IPS-20b (cell line): ENCODE results near the gene CRYBG3.

Experiments used
- H3K27ac ChIP-seq: one replicate; pipeline ENCODE4 v1.5.1; 2013; ENCODE audit warnings: low read length
- H3K27me3 ChIP-seq: 2 replicates; pipeline ENCODE4 v1.6.1; 2013; ENCODE audit warnings: mild to moderate bottlenecking, low read length, inconsistent platforms; ENCODE audit not compliant: insufficient read depth
- H3K36me3 ChIP-seq: 2 replicates; pipeline ENCODE4 v1.6.1; 2013; ENCODE audit warnings: low read depth, mild to moderate bottlenecking, inconsistent platforms, low read length, moderate library complexity; ENCODE audit not compliant: insufficient read depth
- H3K4me1 ChIP-seq: 2 replicates; pipeline ENCODE4 v1.6.1; 2013; ENCODE audit warnings: mild to moderate bottlenecking, control low read depth, inconsistent platforms, low read length, moderate library complexity; ENCODE audit not compliant: insufficient read depth
- H3K4me3 ChIP-seq: 2 replicates; pipeline ENCODE4 v1.5.1; 2013; ENCODE audit warnings: mild to moderate bottlenecking, low read length, inconsistent platforms
- H3K9ac ChIP-seq: 2 replicates; pipeline ENCODE4 v1.6.1; 2013; ENCODE audit warnings: low read depth, mild to moderate bottlenecking, inconsistent platforms, low read length, moderate library complexity
- H3K9me3 ChIP-seq: 2 replicates; pipeline ENCODE4 v1.6.1; 2013; ENCODE audit warnings: mild to moderate bottlenecking, low read depth, low read length, inconsistent platforms; ENCODE audit not compliant: insufficient read depth

Gene CRYBG3

DNA sequence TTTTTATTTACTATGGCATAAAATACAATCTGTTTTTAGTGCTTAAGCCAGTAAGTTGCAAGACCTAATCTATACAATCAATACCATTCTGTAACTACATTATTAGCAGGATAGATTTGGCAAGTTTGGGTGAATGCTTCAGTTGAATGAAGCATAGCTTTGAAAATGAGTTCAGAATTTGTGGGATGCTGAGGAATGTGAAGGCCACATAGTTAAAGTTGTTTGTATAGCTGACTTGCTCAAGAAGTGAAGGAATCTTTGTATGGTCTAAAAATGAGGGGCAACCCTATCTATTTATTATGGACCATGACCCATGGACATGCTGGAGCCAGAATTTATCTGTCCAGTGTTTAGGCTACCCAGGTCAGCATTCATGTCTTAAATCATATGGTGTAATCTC is 58.5 kb downstream of the CRYBG3 start:
- Histone ChIP-seq H3K9ac (no peak overlapping the region), H3K27ac (no peak overlapping the region), H3K9me3 (0 out of 2 replicates have a peak, but pooled peaks cover 4% of the 10 kb centered on the region), H3K36me3 (no peaks in the 10 kb centered on the region), H3K4me1 (no peaks in the 10 kb centered on the region), H3K27me3 (no peaks in the 10 kb centered on the region), H3K4me3 (no peak overlapping the region)

DNA sequence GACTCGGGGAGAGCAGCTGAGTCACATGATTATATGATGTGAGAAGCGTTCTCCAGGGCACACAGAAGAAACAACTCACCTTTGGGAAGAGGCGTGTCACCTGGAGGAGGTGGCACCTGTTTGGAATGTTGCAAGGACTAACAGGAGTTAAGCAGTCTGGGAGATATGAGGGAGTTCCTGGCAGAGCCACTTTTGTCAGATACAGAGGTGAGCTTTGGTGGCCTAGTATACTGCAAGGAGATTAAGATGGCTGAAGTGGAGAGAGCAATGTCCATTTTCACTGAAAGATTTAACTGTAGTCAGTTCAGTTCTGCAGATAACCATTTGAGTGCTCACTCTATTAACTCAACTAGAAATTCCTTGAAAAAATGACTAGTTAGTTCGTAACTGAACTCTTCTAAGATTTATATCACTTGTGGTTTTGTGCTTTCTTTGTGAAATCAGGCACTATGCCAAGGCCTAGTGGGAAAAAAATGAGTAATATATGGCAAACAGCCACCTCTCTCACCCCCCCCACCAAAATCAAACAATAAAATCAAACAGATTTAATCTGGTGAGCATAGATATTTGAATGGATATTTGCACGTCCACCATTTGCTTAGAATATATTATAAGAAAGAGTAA is 61.3 kb downstream of the CRYBG3 start:
- Histone ChIP-seq H3K9ac (no peak overlapping the region), H3K9me3 (no peaks in the 10 kb centered on the region), H3K36me3 (peaks cover 17% of the 10 kb centered on the region; the same call in 1 of the 2 replicates), H3K27me3 (no peaks in the 10 kb centered on the region), H3K4me3 (no peak overlapping the region), H3K27ac (no peak overlapping the region), H3K4me1 (no peaks in the 10 kb centered on the region)

- Histone ChIP-seq H3K36me3 (peaks cover 23% of the 10 kb centered on the region; the same call in 1 of the 2 replicates), H3K9ac (no peak overlapping the region), H3K4me3 (no peak overlapping the region), H3K9me3 (no peaks in the 10 kb centered on the region), H3K4me1 (no peaks in the 10 kb centered on the region), H3K27me3 (no peaks in the 10 kb centered on the region), H3K27ac (no peak overlapping the region)
Measured at GRCh38 chr3:97883736-97884135, 61.9 kb downstream of the CRYBG3 start.

- no peaks in the 10 kb centered on the region for H3K27me3 ChIP-seq
- H3K4me3 ChIP-seq, result no peak overlapping the region
- peaks cover 32% of the 10 kb centered on the region; the same call in 1 of the 2 replicates for H3K36me3 ChIP-seq
- no peaks in the 10 kb centered on the region for H3K9me3 ChIP-seq
- H3K4me1 ChIP-seq, result no peaks in the 10 kb centered on the region
- no peak overlapping the region for H3K9ac ChIP-seq
- no peak overlapping the region for H3K27ac ChIP-seq
Measured at GRCh38 chr3:97884586-97885123, 62.8 kb downstream of the CRYBG3 start.

DNA sequence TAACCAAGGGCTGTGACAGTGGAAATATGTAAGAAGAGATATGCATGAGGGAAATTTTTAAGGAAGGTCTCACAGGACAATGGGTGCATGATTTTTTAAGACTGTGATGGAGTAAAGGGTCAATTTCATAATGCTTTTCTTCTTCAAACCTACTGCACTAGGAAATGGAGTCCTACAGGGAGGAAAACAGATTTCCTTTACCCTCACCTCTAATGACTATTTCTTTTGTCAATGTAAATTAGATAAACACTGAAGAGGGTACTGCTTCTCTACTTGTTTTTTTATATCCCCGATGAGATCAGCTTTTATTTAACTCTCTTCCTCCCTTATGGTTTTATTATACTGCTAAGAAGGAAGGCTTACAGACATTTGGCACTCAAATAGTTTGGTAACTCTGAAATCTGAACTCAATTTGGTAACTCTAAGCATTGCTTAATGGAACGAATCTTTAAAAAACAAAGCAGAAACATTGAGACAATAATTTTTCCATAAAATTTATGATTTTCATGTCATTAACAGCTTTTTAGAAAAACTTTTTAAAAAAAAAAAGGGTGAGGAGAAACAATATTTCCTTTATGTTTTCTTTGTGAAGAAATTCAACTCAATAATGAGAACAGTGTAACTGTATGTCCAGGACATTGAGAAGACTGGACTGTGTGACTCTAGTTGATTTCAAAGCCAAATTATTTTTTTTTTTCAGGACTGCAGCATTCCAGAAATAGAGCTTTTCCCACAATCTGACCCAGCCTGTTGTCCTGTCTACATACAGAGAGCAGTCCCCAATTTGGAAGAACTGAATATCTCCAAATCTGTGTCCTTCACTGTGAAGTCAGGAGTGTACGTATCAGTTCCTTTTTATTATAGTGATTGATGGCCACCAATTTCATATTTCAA is 64.4 kb downstream of the CRYBG3 start:
- Histone ChIP-seq H3K27me3 (no peaks in the 10 kb centered on the region), H3K27ac (no peak overlapping the region), H3K36me3 (peaks cover 32% of the 10 kb centered on the region; the same call in 1 of the 2 replicates), H3K4me3 (no peak overlapping the region), H3K9me3 (no peaks in the 10 kb centered on the region), H3K9ac (no peak overlapping the region), H3K4me1 (no peaks in the 10 kb centered on the region)

DNA sequence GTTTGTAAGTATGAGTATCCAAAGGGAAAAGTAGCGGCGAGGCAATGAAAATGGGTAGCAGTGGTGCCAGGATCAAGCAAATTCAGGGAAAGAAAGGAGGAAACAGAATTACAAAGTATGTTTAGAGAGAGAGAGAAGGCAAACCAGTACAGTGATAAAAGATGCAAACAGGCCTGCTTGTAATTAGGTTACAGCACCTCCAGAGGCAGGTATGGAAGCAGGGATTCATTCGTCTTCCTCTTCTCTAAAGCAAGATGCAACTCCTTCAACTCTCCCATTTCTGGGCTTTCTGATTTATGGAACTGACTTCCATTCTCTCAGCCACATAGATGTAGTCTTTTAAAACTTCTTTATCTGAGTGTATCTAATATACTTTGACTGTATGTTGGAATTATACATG is 68.0 kb downstream of the CRYBG3 start:
- Histone ChIP-seq H3K4me1 (no peaks in the 10 kb centered on the region), H3K27ac (no peak overlapping the region), H3K9me3 (no peaks in the 10 kb centered on the region), H3K27me3 (no peaks in the 10 kb centered on the region), H3K4me3 (no peak overlapping the region), H3K36me3 (peaks cover 32% of the 10 kb centered on the region; the same call in 1 of the 2 replicates), H3K9ac (no peak overlapping the region)

DNA sequence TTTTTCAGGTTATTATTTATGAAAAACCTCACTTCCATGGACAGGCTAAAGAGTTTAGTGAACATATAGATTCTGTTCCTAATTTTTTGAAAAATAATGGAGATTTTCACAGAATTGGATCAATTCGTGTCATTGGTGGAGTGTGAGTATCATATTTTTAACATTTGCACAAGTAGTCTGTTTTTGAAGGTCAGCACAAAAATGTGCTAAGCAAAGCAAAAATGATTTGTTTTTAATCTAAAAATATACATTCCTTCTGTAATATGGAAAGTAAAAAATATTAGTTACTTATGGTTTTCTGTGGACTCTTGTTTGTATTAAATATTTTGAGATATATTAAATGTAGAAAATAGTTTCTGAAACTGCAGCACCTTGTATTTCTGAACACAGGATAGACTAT is 71.0 kb downstream of the CRYBG3 start:
- H3K36me3 ChIP-seq, result peaks cover 17% of the 10 kb centered on the region; the same call in 1 of the 2 replicates
- H3K27ac ChIP-seq, result no peak overlapping the region
- peaks cover 14% of the 10 kb centered on the region for H3K4me1 ChIP-seq
- no peak overlapping the region for H3K4me3 ChIP-seq
- no peaks in the 10 kb centered on the region for H3K27me3 ChIP-seq
- H3K9me3 ChIP-seq, result no peaks in the 10 kb centered on the region
- no peak overlapping the region for H3K9ac ChIP-seq

DNA sequence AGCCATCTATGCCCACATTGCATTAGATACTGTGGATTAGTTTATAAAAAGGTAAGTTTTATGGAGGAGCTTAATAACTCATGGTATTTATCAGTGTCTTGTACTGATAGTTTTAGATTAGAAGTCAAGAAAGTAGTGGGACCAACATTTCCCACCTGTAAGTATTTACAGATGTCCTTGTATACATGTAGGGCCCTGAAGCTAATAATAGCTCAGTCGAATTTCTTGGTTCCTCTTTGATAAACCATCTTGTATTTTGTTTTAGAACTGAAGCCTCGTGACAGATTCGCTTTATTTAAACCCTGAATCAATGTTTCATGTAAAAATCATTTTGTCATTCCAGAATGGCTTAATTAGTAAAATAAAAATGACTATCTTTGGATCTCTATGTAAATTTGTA is 73.4 kb downstream of the CRYBG3 start:
- Histone ChIP-seq H3K9me3 (no peaks in the 10 kb centered on the region), H3K4me3 (no peak overlapping the region), H3K27ac (no peak overlapping the region), H3K9ac (no peak overlapping the region), H3K27me3 (no peaks in the 10 kb centered on the region), H3K36me3 (no peaks in the 10 kb centered on the region), H3K4me1 (peaks cover 14% of the 10 kb centered on the region)

- H3K27ac ChIP-seq, result no peak overlapping the region
- H3K9me3 ChIP-seq, result no peaks in the 10 kb centered on the region
- H3K4me1 ChIP-seq, result peaks cover 14% of the 10 kb centered on the region
- no peak overlapping the region for H3K4me3 ChIP-seq
- no peaks in the 10 kb centered on the region for H3K27me3 ChIP-seq
- no peaks in the 10 kb centered on the region for H3K36me3 ChIP-seq
- H3K9ac ChIP-seq, result no peak overlapping the region
Measured at GRCh38 chr3:97896129-97896528, 74.3 kb downstream of the CRYBG3 start.

DNA sequence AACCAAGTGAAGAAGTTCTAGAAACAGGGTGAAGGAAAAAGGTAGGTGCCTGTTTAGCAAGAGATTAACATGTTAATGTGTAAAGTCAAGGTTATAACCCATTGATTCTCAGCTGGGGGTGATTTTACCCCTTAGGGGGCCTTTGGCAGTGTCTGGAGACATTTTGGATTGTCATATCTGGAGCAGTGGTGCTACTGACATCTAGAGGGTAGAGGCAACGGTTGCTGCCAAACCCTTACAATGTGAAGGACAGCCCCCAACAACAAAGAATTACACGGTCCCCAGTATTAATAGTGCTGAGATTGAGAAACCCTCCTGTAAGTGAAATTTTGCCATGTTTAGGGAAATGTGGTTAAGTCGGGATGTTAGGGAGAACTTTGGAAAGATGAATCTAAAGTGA is 74.7 kb downstream of the CRYBG3 start:
- Histone ChIP-seq H3K9me3 (no peaks in the 10 kb centered on the region), H3K36me3 (no peaks in the 10 kb centered on the region), H3K27me3 (no peaks in the 10 kb centered on the region), H3K4me1 (peaks cover 14% of the 10 kb centered on the region), H3K27ac (no peak overlapping the region), H3K4me3 (no peak overlapping the region), H3K9ac (no peak overlapping the region)

- Histone ChIP-seq H3K4me1 (peaks cover 14% of the 10 kb centered on the region), H3K4me3 (no peak overlapping the region), H3K36me3 (no peaks in the 10 kb centered on the region), H3K27ac (no peak overlapping the region), H3K9ac (no peak overlapping the region), H3K27me3 (no peaks in the 10 kb centered on the region), H3K9me3 (no peaks in the 10 kb centered on the region)
Measured at GRCh38 chr3:97899331-97899730, 77.5 kb downstream of the CRYBG3 start.
